ENCODE measurements around the gene ALKBH3.

GRCh38 chr11:43947003-43947500, 66.4 kb downstream of the ALKBH3 start:
- TF ChIP-seq CTCF (IDR thresholded peaks at IDR 0.05; ENCODE audit: borderline replicate concordance, extremely low read depth, low read length, poor library complexity, severe bottlenecking), result no peak
- no peak for TF ChIP-seq EZH2 (IDR thresholded peaks at IDR 0.05; ENCODE audit: borderline replicate concordance, low read depth, low read length, severe bottlenecking)

Data from DND-41 (cell line).